Anterior cingulate cortex (tissue), 58 donors: Measurements from ENCODE around the gene CACNA2D2.

Source experiments
- DNase-seq, 58 donors: peaks; one replicate each; lab custom pipeline; 2025; lab: John Stamatoyannopoulos, UW

Gene CACNA2D2

GRCh38 chr3:50470658-50471057 is 32.8 kb downstream of the CACNA2D2 start:
- no peak for DNase-seq

DNA sequence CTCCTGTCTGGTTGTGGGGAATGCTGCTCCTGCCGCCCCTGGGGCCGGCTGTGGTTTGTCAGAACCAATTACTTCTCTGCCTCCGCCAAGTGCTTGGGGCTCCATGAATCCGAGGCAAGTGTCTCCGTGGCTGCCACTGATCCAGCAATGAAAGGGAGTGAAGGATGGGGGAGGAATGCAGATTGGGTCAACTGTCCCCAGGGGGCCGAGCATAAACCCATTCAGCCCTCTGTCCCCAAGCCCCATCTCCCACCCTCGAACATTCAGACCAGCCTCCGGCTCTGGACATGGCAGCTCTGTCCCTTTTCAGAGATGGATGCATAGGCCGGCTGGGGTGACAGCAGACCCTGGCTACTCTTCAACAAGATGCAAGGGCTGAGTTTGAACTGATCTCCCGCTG is 35.5 kb downstream of the CACNA2D2 start:
- DNase-seq, result no peak

DNA sequence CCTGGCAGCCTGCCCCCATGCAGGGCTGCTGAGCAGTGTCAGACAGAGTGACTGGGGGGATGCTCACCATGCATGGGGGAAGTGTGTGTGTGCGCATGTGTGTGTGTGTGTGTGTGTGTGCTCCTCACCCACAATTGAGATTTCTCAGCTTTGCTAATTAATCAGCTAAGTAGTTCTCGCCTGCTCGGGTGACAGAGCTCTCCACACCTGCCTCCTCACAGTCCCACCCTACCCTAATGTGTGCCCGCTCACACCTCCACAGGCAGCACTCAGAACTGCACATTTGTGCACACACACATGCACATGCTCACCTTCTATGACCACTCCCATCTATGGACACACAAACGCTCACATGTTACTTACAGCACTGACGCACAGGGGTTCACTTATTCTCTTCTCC is 37.3 kb downstream of the CACNA2D2 start:
- no peak for DNase-seq

GRCh38 chr3:50464569-50464968 is 38.9 kb downstream of the CACNA2D2 start:
- DNase-seq, result no peak

DNA sequence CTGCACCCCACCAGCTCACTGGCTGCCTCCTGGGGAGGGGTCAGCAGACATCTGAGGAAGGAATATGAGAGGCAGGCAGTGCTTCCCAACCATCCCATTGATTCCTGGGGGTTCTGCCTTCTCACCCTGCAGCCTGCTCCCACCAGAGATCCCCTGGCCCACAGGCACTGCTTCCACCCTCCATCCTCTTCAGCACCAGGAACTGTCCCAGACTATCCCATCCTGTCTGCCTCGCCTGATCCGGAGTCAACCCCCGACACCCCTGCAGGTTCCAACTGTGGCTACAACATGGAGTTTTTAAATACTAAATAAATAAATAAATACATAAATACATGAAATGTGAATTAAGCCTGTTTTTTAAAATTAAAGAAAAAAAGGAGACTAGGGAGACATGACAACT is 43.6 kb downstream of the CACNA2D2 start:
- no peak for DNase-seq

- no peak for DNase-seq
Observed at GRCh38 chr3:50457988-50458387, 45.4 kb downstream of the CACNA2D2 start.

DNA sequence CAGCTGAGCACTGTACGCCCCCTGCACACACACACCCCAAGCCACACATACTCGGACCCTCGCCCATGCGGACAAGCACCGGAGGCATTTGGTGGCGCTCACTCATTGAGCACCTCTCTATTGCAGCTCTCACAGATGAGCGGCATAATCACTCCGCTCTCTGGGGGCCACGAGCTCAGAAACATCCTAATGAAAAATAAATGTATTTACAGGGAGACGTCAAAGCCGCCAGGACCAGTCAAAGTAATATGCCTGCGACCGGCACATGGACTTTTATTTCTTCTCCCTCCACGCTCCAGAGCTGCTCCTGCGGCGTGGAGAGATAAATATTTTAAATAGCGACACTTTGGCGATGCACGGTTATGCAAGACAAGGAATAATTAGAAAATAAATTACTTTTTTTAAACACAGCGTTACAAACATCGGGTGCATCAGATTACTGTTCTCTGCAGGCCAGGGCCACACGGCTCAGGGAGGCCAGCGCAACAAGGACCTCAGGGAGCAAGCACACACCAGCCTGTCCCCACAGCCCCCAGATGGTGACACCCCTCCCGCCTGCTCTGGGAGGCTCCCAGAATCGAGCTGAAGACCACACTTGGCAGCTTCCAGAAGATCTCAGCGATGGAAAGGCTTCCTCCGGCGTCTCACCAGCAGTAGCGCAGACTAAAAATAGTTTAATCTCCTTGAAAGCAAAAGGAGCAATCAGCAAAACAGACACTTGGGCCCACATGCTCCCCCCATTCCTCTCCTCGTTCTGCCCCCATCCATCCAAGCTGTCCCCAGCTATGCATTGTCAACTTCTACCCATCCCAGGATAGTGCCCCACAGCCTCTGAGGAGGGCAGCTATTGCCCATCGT is 48.0 kb downstream of the CACNA2D2 start:
- no peak for DNase-seq

DNA sequence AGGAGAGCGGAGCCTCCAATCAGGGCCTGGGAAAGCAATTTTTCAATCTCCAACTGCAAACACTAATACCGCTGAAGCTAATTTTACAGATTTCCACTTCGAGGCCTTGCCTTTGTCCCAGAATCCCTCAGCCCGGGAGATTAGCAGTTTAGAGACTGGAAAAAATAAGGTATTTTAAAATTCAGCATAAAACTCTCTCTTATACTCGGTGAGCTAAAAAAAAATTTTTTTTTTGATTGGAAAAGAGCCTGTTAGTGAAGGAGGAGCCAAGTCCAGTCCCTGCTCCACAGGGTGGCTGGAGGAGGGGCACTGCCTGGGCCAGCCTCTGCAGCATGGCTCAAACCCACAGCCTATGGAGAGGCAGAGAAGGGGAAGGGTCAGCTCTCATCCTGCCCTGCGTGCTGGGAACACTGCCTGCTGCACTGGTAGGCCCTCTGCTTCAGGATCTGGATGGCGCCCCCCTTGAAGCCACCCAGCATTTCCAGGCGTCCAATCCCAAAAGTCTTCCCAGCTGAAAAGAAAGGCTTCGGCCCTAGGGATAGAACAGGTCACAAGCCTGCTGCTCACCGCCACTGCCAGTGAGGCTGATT is 48.9 kb downstream of the CACNA2D2 start:
- DNase-seq, result no peak

- peak in 6 of 58 donors; percentile 8 to 37 (median 16) for DNase-seq
Observed at GRCh38 chr3:50453907-50454306, 49.5 kb downstream of the CACNA2D2 start.

GRCh38 chr3:50450209-50450921 is 53.1 kb downstream of the CACNA2D2 start:
- DNase-seq, result peak in 44 of 58 donors; percentile 7 to 77 (median 38)

GRCh38 chr3:50448752-50449539 is 54.5 kb downstream of the CACNA2D2 start:
- DNase-seq, result peak in 1 of 58 donors; percentile 21

DNA sequence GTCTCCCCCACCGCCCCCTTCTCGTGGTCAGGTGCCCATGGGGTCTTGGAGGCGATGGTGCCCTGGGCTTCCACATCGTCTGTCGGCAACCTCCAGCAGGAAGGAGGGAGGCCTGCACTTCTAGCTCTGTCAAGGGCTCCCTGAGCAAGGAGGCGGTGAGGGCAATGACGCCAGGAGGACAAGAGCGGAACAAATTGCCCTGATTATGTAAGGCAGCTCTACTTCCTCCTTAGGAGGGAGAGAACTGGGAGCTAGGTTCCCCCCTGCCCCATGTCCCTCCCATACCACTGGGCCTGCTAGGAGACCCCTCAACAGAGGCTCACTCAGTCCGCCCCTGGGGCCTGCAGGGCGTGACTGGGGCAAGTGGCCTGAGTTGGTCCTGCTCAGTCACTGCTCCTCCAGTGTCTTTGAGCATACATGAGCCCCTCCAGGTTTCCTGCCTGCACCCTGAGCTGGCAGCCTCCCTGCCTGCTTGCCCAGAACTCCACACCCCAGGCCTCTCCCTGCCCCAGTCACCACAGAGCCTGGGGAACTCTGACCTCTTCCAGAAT is 56.1 kb downstream of the CACNA2D2 start:
- no peak for DNase-seq

GRCh38 chr3:50445919-50446318 is 57.5 kb downstream of the CACNA2D2 start:
- DNase-seq, result no peak

- DNase-seq, result no peak
Observed at GRCh38 chr3:50444782-50445181, 58.7 kb downstream of the CACNA2D2 start.

DNA sequence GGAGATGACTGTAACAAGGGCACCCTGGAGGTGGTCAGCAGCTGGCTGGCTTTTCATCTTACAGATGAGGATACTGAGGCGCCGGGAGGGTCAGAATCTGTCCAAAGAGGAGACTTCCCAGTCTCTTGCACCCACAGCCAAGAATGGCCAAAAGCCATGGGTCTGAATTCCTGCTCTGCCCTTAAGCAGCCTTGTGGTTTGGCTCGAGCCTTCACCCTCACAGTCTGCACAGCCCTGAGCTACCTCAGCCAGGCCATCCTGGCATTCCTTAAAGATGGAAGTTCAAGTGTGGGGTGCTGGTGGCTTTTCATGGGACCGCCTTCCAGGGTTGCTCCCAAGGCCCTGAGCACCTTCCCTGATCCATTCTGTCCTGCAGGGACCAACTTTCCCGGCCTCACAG is 59.2 kb downstream of the CACNA2D2 start:
- DNase-seq, result no peak

GRCh38 chr3:50442945-50443579 is 60.4 kb downstream of the CACNA2D2 start:
- peak in 50 of 58 donors; percentile 4 to 84 (median 44) for DNase-seq

DNA sequence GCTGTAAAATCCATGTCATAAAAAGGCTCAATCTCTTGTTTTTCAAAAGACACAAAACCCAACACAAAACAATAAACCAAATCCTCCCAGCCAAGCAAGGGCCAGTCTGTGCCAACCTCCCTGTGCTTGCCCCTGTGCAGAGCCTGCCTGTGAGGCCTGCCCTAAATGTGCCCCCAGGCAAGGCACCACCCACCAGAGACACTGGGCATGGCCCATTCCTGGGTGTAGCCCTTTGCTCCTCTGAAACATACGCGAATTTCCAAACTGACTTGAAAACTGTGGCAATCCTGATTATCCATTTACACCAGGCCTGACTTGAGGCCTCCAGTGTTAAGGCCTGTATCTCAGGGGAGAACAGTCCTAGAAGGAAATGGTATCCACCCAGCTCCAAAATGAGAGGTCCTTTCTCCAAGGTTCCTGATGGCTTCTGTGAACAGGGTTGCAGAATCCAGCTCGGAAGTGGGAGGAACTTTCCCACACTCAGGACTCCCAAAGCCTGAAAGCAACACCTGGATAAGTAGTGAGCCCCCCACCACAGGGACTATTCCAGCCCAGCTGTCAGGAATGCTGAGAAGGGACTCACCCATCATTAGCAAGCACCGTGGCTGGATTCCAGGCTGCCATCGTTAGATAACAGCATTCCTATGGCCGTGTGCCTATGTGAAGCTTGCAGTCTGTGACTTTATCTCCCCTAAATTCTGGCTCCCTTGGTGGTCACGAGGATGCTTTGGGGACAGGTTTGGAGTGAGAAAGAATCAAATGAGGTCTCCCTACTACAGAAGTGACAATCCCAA is 61.8 kb downstream of the CACNA2D2 start:
- DNase-seq, result no peak

- peak in 35 of 58 donors; percentile 6 to 71 (median 22) for DNase-seq
Observed at GRCh38 chr3:50436114-50436674, 67.2 kb downstream of the CACNA2D2 start.
